Transverse colon (tissue), 4 donors: ENCODE measurements around the gene EFNA5. TPM values are rescaled to one million over a fixed set of nuclear protein-coding genes. Genes with fewer than 3 reads are reported as not detected.

Experiments
- DNase-seq: peaks from one replicate; pipeline ENCODE4 v3.0.0-alpha.2; 2019
- H3K27ac ChIP-seq, 4 donors: fragments of 200-600 bp; sonication (generic); 2 replicates each; pipeline ENCODE4 v1.5.1; 2016 to 2018; ENCODE audit warnings: inconsistent platforms in 4 of 4
- H3K27me3 ChIP-seq: fragments of 200-600 bp; sonication (generic); 2 replicates; pipeline ENCODE4 v1.5.1; 2017; ENCODE audit warnings: inconsistent platforms
- H3K36me3 ChIP-seq, 4 donors: fragments of 200-600 bp; sonication (generic); 2 replicates each; pipeline ENCODE4 v1.5.1; 2017 to 2019; ENCODE audit warnings: inconsistent platforms in 4 of 4
- H3K4me1 ChIP-seq, 4 donors: fragments of 200-600 bp; sonication (generic); 2 replicates each; pipeline ENCODE4 v1.5.1; 2017 to 2020; ENCODE audit warnings: inconsistent platforms in 4 of 4
- H3K4me3 ChIP-seq, 4 donors: fragments of 200-600 bp; sonication (generic); 1 replicate in 1 of 4; 2 replicates in 3 of 4; pipeline versions ENCODE4 v1.5.1 to v1.6.1; 2017 to 2019; ENCODE audit warnings: inconsistent platforms in 4 of 4
- H3K9me3 ChIP-seq, 2 donors: fragments of 200-600 bp; sonication (generic); 2 replicates each; pipeline ENCODE4 v1.5.1; 2017 to 2019; ENCODE audit warnings: inconsistent platforms in 2 of 2
- CTCF ChIP-seq, 5 experiments: fragments of 200-600 bp in 3 of 5; fragments of 450-650 bp in 2 of 5; sonication (generic) in 3 of 5; IDR thresholded peaks; 1 replicate in 2 of 5; 2 replicates in 3 of 5; pipeline ENCODE4 v1.5.1; 2016 to 2017; ENCODE audit warnings: antibody characterized with exemption in 5 of 5, inconsistent platforms in 3 of 5, mild to moderate bottlenecking in 2 of 5, moderate library complexity in 1 of 5
- EP300 ChIP-seq: sonication (generic); formaldehyde crosslinking; IDR thresholded peaks from one replicate; pipeline ENCODE4 v1.6.1; 2017; ENCODE audit warnings: antibody characterized with exemption, low read depth
- POLR2A ChIP-seq: fragments of 450-650 bp; IDR thresholded peaks from one replicate; pipeline ENCODE4 v1.6.1; 2016; ENCODE audit warnings: antibody characterized with exemption, mild to moderate bottlenecking, moderate library complexity
- POLR2AphosphoS5 ChIP-seq, 3 donors: sonication (generic); formaldehyde crosslinking; IDR thresholded peaks; one replicate each; pipeline ENCODE4 v1.6.1; 2016; ENCODE audit warnings: antibody characterized with exemption in 3 of 3
- WGBS, 2 donors: methylation state at CpG; one replicate each; pipeline ENCODE4 v1.1.5; 2018; ENCODE audit warnings: low coverage in 1 of 2; 5-methylcytosine and 5-hydroxymethylcytosine counted together
- in situ Hi-C, 4 donors: fragments of 200-750 bp; cut with MboI; loops; one replicate each; pipeline versions ENCODE4 v1.15.0 to v1.15.1; 2017; ENCODE audit warnings: low sequenced_read_pairs in 3 of 4, low pct_ligation_motif_present in 1 of 4, low pct_unique_long_range_greater_than_20kb in 1 of 4
- intact Hi-C: fragments of 100-400 bp; cut with DNase I; formaldehyde crosslinking; loops from one replicate; pipeline ENCODE4 v1.15.1; 2023; ENCODE audit warnings: low total_unique reads
- total RNA-seq, 4 donors: library from RNA; depleted of rRNA; stranded (reverse); fragments of >200 nt; gene quantifications; one replicate each; pipeline ENCODE4 v1.1.0, GENCODE V29; 2016

The EFNA5 gene
- total RNA-seq, 4 donors from 2014 or later: 1.5 to 18.2 (median 12.1) TPM

DNA sequence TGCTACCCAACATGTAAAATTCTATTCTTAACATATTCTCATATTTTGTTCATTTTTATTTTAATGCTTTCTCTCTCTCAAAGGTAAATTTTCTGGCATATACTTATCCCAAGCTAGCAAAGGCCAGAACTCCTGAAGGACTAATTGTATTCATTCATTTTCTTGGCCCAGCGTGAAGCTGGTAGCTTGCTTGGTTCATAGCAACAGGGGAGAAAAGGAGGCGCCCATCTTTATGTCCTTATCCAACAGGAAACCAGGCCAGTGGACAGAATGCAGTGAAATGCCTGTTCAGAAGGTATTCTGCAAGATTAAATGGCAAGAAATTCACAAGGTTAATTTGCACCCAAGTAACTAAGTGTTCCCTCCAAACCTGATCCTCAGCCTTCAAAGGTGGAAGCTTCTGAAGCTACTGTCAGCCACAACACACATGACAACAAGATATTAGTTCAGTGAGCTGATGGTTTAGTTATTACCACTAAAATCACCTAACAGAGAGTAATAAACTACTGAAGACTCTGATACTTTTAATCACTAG, 5.6 kb downstream of the EFNA5 start:
- TF ChIP-seq POLR2AphosphoS5 (IDR thresholded peaks at IDR 0.05) (no peak), POLR2A (no peak), CTCF (IDR thresholded peaks at IDR 0.05) (no peak), EP300 (no peak)
- no peak overlapping the region for H3K4me3 ChIP-seq
- in situ Hi-C loops: no loop called here
- no peaks in the 10 kb centered on the region for H3K36me3 ChIP-seq
- peaks cover 0 to 8% (median 2%) of the 10 kb centered on the region in 4 donors for H3K4me1 ChIP-seq
- intact Hi-C loops: no loop called here
- no peak for DNase-seq
- WGBS, 2 donors: 79 to 91% methylated on average over 2 of the region's 2 CpGs
- H3K27ac ChIP-seq: no peak overlapping the region
- H3K9me3 ChIP-seq: no peaks in the 10 kb centered on the region
- peaks cover 13% of the 10 kb centered on the region for H3K27me3 ChIP-seq

DNA sequence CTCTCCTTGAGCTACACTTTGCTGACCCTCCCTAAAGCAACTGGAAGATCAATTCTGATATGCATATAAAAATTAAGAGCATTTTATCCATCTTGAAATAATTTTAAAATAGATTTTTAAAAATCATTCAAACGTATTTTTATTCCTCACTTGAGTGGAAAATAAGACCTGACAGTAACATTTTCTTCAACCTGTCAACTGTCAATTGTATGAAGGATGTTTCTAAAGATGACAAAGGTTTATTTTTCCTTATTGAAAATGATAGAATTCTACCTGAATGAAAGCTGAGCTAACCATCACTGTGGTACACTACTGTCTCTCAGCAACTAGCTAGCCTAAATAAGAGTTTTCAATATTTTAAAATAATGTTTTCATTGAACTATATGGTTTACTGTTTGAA, 7.0 kb downstream of the EFNA5 start:
- intact Hi-C loops: no loop called here
- WGBS, 2 donors: 48 to 68% methylated on average over 1 of the region's 1 CpG

GRCh38 chr5:107661650-107662044, 9.1 kb downstream of the EFNA5 start:
- DNase-seq: no peak
- Histone ChIP-seq H3K9me3 (no peaks in the 10 kb centered on the region), H3K4me1 (no peaks in the 10 kb centered on the region), H3K27me3 (no peaks in the 10 kb centered on the region), H3K27ac (no peak overlapping the region), H3K4me3 (no peak overlapping the region), H3K36me3 (no peaks in the 10 kb centered on the region)
- in situ Hi-C loops (no loop called here), intact Hi-C loops (no loop called here)
- WGBS, 2 donors: 83 to 100% methylated on average over 1 of the region's 1 CpG
- TF ChIP-seq POLR2AphosphoS5 (IDR thresholded peaks at IDR 0.05): no peak
- no peak for TF ChIP-seq CTCF (IDR thresholded peaks at IDR 0.05)
- no peak for TF ChIP-seq POLR2A
- no peak for TF ChIP-seq EP300

More for the DNA sequence above, 7.0 kb downstream of the EFNA5 start:
- DNase-seq: no peak
- in situ Hi-C loops: no loop called here
- H3K4me1 ChIP-seq: no peaks in the 10 kb centered on the region
- no peak for TF ChIP-seq CTCF (IDR thresholded peaks at IDR 0.05)
- TF ChIP-seq POLR2AphosphoS5 (IDR thresholded peaks at IDR 0.05): no peak
- no peak for TF ChIP-seq EP300
- no peak for TF ChIP-seq POLR2A
- H3K4me3 ChIP-seq: no peak overlapping the region
- H3K36me3 ChIP-seq: no peaks in the 10 kb centered on the region
- H3K9me3 ChIP-seq: no peaks in the 10 kb centered on the region
- H3K27me3 ChIP-seq: no peaks in the 10 kb centered on the region
- no peak overlapping the region for H3K27ac ChIP-seq

GRCh38 chr5:107661038-107661649, 9.6 kb downstream of the EFNA5 start:
- Histone ChIP-seq H3K27ac (no peak overlapping the region), H3K9me3 (no peaks in the 10 kb centered on the region), H3K4me1 (no peaks in the 10 kb centered on the region), H3K36me3 (no peaks in the 10 kb centered on the region), H3K4me3 (no peak overlapping the region), H3K27me3 (no peaks in the 10 kb centered on the region)
- no peak for DNase-seq
- intact Hi-C loops (no loop called here), in situ Hi-C loops (no loop called here)
- WGBS, 2 donors: 93% methylated on average over 3 to 7 of the region's 7 CpGs
- no peak for TF ChIP-seq POLR2AphosphoS5 (IDR thresholded peaks at IDR 0.05)
- no peak for TF ChIP-seq EP300
- no peak for TF ChIP-seq CTCF (IDR thresholded peaks at IDR 0.05)
- TF ChIP-seq POLR2A: no peak
